Keratinocyte (primary cell): ENCODE results near the gene SUPT16H. TPM values are rescaled to one million over a fixed set of nuclear protein-coding genes. Genes with fewer than 3 reads are reported as not detected.

ENCODE experiments used
- DNase-seq: peaks from one replicate; pipeline ENCODE4 v3.0.0-alpha.2; 2011; ENCODE audit warnings: low read depth, missing footprints, low spot score
- FAIRE-seq: peaks from 2 replicates; lab custom pipeline; 2011; peaks lifted over from hg19 to GRCh38; lab: Jason Lieb, UNC
- H2AFZ ChIP-seq: 2 replicates; pipeline ENCODE4 v1.6.0; 2012; ENCODE audit warnings: low read length, control low read depth, inconsistent platforms; ENCODE audit not compliant: control insufficient read depth
- H3K27ac ChIP-seq: 2 replicates; pipeline ENCODE4 v1.5.1; 2011; ENCODE audit warnings: low read length; ENCODE audit not compliant: control insufficient read depth, insufficient read depth
- H3K27me3 ChIP-seq: 3 replicates; pipeline ENCODE4 v1.6.0; 2011; ENCODE audit warnings: low read length; ENCODE audit not compliant: control insufficient read depth, insufficient read depth; ENCODE audit errors: extremely low read depth
- H3K36me3 ChIP-seq, 2 experiments: 2 replicates in 1 of 2; 3 replicates in 1 of 2; pipeline ENCODE4 v1.5.1; 2011; ENCODE audit warnings: low read length in 2 of 2, mild to moderate bottlenecking in 1 of 2; ENCODE audit not compliant: control insufficient read depth in 2 of 2, insufficient read depth in 2 of 2; ENCODE audit errors: extremely low read depth in 1 of 2
- H3K4me1 ChIP-seq: 3 replicates; pipeline ENCODE4 v1.5.1; 2011; ENCODE audit warnings: low read length; ENCODE audit not compliant: control insufficient read depth, insufficient read depth; ENCODE audit errors: extremely low read depth
- H3K4me2 ChIP-seq: 3 replicates; pipeline ENCODE4 v1.6.0; 2011; ENCODE audit warnings: low read depth, low read length; ENCODE audit not compliant: control insufficient read depth, insufficient read depth; ENCODE audit errors: extremely low read depth
- H3K4me3 ChIP-seq, 3 experiments: fragments of 200-600 bp in 1 of 3; sonication (generic) in 1 of 3; 2 replicates in 2 of 3; 3 replicates in 1 of 3; pipeline ENCODE4 v1.5.1; 2011 to 2016; ENCODE audit warnings: low read length in 3 of 3, mild to moderate bottlenecking in 3 of 3, control low read depth in 2 of 3, inconsistent platforms in 1 of 3, low read depth in 1 of 3, mixed read lengths in 1 of 3, mixed run types in 1 of 3, moderate library complexity in 1 of 3; ENCODE audit not compliant: control insufficient read depth in 2 of 3, insufficient read depth in 2 of 3; ENCODE audit errors: extremely low read depth in 1 of 3
- H3K79me2 ChIP-seq: 2 replicates; pipeline ENCODE4 v1.6.0; 2012; ENCODE audit warnings: low read length; ENCODE audit not compliant: control insufficient read depth, insufficient read depth
- H3K9ac ChIP-seq: 3 replicates; pipeline ENCODE4 v1.6.0; 2011; ENCODE audit warnings: low read length; ENCODE audit not compliant: control insufficient read depth, insufficient read depth; ENCODE audit errors: extremely low read depth
- H3K9me1 ChIP-seq: 3 replicates; pipeline ENCODE4 v1.6.0; 2011; ENCODE audit warnings: low read length; ENCODE audit not compliant: control insufficient read depth, insufficient read depth; ENCODE audit errors: extremely low read depth
- H3K9me3 ChIP-seq: 2 replicates; pipeline ENCODE4 v1.5.1; 2012; ENCODE audit warnings: low read depth, low read length; ENCODE audit not compliant: control insufficient read depth
- H4K20me1 ChIP-seq: 3 replicates; pipeline ENCODE4 v1.6.0; 2011; ENCODE audit warnings: low read length; ENCODE audit not compliant: control insufficient read depth, insufficient read depth; ENCODE audit errors: extremely low read depth
- CTCF ChIP-seq, 3 experiments: IDR thresholded peaks in 1 of 3; conservative IDR thresholded peaks in 1 of 3; optimal IDR thresholded peaks in 1 of 3; 2 replicates in 2 of 3; 3 replicates in 1 of 3; pipeline versions ENCODE3 to v1.5.1; 2011; ENCODE audit warnings: low read length in 3 of 3, mild to moderate bottlenecking in 3 of 3, moderate library complexity in 2 of 3, control low read depth in 1 of 3, inconsistent platforms in 1 of 3; ENCODE audit not compliant: insufficient read depth in 2 of 3; ENCODE audit errors: extremely low read depth in 1 of 3
- EZH2 ChIP-seq: IDR thresholded peaks from one replicate; pipeline ENCODE4 v1.6.1; 2012; ENCODE audit warnings: inconsistent platforms, mild to moderate bottlenecking, low read length, moderate library complexity
- dilution Hi-C: fragments of 300-500 bp; cut with MboI; formaldehyde crosslinking; loops from one replicate; pipeline ENCODE4 v1.7.0; 2020; ENCODE audit warnings: low sequenced_read_pairs; ENCODE audit not compliant: extremely low pct_ligation_motif_present
- polyA plus RNA-seq, 5 experiments: library from polyadenylated mRNA; depleted of rRNA in 3 of 5; stranded (reverse) in 3 of 5; stranded (forward) in 1 of 5; unstranded in 1 of 5; fragments of >200 nt; gene quantifications; 1 replicate in 1 of 5; 2 replicates in 3 of 5; 3 replicates in 1 of 5; pipeline versions ENCODE4 v1.2.1 to v1.2.3, GENCODE V29; 2011 to 2012; ENCODE audit warnings: missing spikeins in 2 of 5, low read depth in 1 of 5, low replicate concordance in 1 of 5

SUPT16H gene
- polyA plus RNA-seq, 1 donor (not counting 4 experiments of a cell fraction or from before 2014, with no cell fraction given), result 79.4 TPM

- Histone ChIP-seq H3K9me3 (no peaks in the 10 kb centered on the region), H3K4me2 (peak overlapping the region; percentile 95), H3K79me2 (no peaks in the 10 kb centered on the region), H3K27ac (peak overlapping the region; percentile 78), H3K36me3 (no peaks in the 10 kb centered on the region), H4K20me1 (no peaks in the 10 kb centered on the region), H3K27me3 (no peaks in the 10 kb centered on the region), H3K4me1 (peaks cover 8% of the 10 kb centered on the region), H3K9ac (peak overlapping the region; percentile 80), H3K4me3 (peak overlapping the region; percentile 15 to 73 (median 67)), H3K9me1 (no peaks in the 10 kb centered on the region), H2AFZ (peak overlapping the region; percentile 98)
- TF ChIP-seq CTCF (optimal IDR thresholded peaks at IDR 0.05 in 1 of 3, IDR thresholded peaks at IDR 0.05 in 1 of 3, conservative IDR thresholded peaks at IDR 0.05 in 1 of 3; ENCODE audit: extremely low read depth in 1 of 3, insufficient read depth in 2 of 3, low read length in 3 of 3), result no peak
- no peak for TF ChIP-seq EZH2
- FAIRE-seq (peak; percentile 92), DNase-seq (peak; percentile 38)
- dilution Hi-C loops, result no loop called here
Measured at GRCh38 chr14:21308479-21309237, 75.2 kb downstream of the SUPT16H start.

GRCh38 chr14:21308132-21308478 lies 75.7 kb downstream of the SUPT16H start:
- TF ChIP-seq CTCF (optimal IDR thresholded peaks at IDR 0.05 in 1 of 3, IDR thresholded peaks at IDR 0.05 in 1 of 3, conservative IDR thresholded peaks at IDR 0.05 in 1 of 3; ENCODE audit: extremely low read depth in 1 of 3, insufficient read depth in 2 of 3, low read length in 3 of 3), result no peak
- TF ChIP-seq EZH2, result no peak
- no peaks in the 10 kb centered on the region for H3K79me2 ChIP-seq
- H3K9me3 ChIP-seq, result no peaks in the 10 kb centered on the region
- dilution Hi-C loops, result no loop called here
- H3K4me1 ChIP-seq, result peaks cover 8% of the 10 kb centered on the region
- H2AFZ ChIP-seq, result peak overlapping the region; percentile 98
- peak overlapping the region; percentile 15 to 73 (median 67) for H3K4me3 ChIP-seq
- H3K36me3 ChIP-seq, result no peaks in the 10 kb centered on the region
- peak overlapping the region; percentile 78 for H3K27ac ChIP-seq
- no peaks in the 10 kb centered on the region for H4K20me1 ChIP-seq
- DNase-seq (no peak), FAIRE-seq (no peak)
- no peaks in the 10 kb centered on the region for H3K27me3 ChIP-seq
- peak overlapping the region; percentile 80 for H3K9ac ChIP-seq
- H3K9me1 ChIP-seq, result no peaks in the 10 kb centered on the region
- H3K4me2 ChIP-seq, result peak overlapping the region; percentile 95
